ENCODE results near the gene AARS2. TPM values are rescaled to one million over a fixed set of nuclear protein-coding genes. Genes with fewer than 3 reads are reported as not detected.
A peak's percentile ranks its signal among the peaks of the same experiment; 100 is the strongest.

Gene AARS2
- total RNA-seq, 1 donor from 2014 or later = 10.4 TPM

DNA sequence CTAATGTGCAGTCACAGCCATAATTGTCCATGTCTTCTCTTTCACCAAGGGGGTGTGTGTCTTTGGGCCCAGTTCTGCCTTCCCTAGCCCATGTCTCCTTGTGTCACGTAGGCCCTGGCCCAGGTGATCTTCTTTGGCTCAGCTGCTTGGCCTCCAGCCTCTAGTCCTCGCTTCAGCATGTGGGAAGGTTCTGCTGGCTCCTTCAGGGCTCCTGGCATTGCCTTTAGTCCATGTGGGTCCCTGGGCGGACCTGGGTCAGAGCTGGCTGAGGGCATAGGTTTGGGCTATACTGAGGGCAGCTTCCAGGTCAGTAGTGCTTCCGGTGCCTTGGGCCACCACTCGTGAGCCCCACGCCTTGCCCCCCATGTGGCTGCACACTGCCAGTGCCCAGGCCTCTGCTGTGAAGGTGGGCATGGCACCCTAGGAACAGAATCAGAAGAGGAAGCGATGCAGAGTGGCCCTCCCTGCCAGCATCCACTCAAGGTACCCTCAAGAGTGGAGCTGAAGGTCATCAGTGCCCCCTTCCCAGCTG is 12.8 kb downstream of the AARS2 start:
- DNase-seq (ENCODE audit: low read depth) = no peak
- H3K4me3 ChIP-seq (ENCODE audit: low read depth, low read length) = no peak overlapping the region
- TF ChIP-seq, protein P1, sequence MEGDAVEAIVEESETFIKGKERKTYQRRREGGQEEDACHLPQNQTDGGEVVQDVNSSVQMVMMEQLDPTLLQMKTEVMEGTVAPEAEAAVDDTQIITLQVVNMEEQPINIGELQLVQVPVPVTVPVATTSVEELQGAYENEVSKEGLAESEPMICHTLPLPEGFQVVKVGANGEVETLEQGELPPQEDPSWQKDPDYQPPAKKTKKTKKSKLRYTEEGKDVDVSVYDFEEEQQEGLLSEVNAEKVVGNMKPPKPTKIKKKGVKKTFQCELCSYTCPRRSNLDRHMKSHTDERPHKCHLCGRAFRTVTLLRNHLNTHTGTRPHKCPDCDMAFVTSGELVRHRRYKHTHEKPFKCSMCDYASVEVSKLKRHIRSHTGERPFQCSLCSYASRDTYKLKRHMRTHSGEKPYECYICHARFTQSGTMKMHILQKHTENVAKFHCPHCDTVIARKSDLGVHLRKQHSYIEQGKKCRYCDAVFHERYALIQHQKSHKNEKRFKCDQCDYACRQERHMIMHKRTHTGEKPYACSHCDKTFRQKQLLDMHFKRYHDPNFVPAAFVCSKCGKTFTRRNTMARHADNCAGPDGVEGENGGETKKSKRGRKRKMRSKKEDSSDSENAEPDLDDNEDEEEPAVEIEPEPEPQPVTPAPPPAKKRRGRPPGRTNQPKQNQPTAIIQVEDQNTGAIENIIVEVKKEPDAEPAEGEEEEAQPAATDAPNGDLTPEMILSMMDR (conservative IDR thresholded peaks at IDR 0.05; ENCODE audit: low read depth, low read length) = no peak

DNA sequence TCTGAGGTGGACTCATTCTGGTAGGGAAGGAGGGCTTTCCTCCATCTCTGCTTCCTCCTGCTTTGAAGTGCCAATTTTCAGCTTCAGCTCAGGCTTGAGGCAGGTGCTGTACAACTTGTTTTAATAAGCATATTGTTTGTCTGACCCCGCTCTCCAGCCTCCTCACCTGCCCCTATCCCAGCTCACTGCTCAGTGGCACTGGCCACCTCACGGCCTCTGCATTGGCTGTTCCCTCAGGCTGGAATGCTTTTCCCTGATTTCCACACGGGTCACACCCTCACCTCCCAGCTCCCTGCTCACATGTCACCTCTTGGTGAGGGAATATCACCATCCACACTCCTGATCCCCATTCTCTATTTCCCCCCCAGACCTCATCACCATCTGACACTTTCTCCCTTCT is 14.3 kb downstream of the AARS2 start:
- no peak overlapping the region for H3K4me3 ChIP-seq (ENCODE audit: low read depth, low read length)
- TF ChIP-seq, protein P1 (conservative IDR thresholded peaks at IDR 0.05; ENCODE audit: low read depth, low read length) = no peak
- DNase-seq (ENCODE audit: low read depth) = no peak

DNA sequence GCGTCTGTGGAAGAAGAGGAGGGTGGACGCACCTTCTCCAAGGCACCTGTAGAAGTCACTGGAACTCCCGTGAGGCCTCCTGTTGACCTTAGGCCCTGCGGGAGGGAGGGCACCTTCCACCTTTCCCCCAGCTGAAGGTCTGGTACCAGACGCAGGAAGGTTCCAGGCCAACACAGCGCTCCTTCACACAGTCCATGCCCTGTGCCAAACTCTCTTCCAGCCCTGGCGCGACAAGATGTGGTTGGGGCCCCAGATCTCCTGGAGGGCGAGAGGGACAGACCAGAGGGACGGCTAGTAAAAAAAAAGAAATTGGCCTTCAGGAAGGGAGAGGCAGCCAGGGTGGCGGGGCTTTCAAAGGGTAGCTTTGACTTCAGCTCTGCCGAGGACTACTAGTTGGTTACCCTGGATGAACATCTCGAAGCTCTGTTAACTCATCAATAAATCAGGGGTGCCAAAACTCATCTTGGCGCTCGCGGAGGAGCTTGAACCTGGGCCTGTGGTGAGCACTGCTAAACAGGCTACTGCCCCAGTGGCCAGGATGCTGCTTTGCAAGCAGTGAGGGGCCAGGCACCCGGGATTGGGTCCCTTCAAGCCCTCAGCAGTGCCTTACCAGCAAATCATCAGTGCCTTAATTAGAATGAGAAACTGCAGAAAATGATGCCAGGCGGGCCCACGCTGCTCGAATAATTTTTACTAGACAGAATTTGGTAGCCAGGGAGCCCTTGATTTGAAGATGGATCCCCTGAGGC is 14.9 kb downstream of the AARS2 start:
- TF ChIP-seq, protein P1 (conservative IDR thresholded peaks at IDR 0.05; ENCODE audit: low read depth, low read length) = no peak
- DNase-seq (ENCODE audit: low read depth) = no peak
- H3K4me3 ChIP-seq (ENCODE audit: low read depth, low read length) = peak overlapping the region; percentile 45

DNA sequence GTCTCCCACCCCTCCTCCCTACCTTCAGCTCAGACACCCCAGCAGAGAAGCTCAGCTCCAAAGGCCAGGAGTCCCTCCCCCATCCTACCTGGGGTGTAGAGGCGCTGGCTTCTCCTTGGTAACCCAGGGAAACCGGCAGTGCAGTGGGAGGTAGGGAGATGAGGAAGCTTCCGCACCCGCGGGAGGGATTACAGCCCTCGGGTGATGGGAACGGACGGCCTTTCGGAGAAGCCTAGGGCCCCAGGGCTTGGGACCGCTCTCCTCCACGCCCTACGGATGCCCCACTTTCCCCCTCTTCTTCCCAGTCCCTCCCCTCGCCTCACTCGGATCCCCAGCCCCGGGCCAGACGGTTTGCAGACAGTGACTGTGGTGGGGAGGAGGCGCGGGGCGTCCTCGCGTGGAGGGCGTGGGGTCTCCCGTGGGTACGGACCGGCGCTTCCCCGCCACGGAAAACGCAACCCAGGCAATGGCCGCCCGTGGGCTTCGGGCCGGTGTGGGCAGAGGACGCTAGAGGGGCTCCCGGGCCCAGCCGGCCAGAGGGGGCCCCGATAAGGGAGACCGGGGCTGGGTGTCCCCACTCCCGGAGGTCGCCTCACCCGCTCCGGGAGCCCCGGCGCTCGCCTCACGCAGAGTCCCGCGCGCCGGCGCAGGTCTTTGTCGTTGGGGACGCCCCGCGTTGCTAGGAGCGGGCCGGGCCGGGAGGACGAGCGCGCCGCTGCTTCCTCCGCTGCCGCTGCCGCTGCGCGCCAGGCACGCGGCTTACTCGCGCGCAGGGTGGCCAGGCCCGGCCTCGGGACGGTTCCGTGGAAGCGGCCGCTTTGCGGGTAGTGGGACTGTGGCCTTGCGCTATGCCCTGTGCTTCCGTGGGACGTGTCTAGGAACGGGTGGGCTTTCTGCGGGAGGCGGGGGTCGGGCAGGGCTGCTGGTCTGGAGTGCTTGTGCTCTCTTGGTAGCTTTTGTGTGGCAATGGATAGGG is 15.8 kb downstream of the AARS2 start:
- DNase-seq (ENCODE audit: low read depth) = no peak
- TF ChIP-seq, protein P1 (conservative IDR thresholded peaks at IDR 0.05; ENCODE audit: low read depth, low read length) = no peak
- H3K4me3 ChIP-seq (ENCODE audit: low read depth, low read length) = peak overlapping the region; percentile 45

DNA sequence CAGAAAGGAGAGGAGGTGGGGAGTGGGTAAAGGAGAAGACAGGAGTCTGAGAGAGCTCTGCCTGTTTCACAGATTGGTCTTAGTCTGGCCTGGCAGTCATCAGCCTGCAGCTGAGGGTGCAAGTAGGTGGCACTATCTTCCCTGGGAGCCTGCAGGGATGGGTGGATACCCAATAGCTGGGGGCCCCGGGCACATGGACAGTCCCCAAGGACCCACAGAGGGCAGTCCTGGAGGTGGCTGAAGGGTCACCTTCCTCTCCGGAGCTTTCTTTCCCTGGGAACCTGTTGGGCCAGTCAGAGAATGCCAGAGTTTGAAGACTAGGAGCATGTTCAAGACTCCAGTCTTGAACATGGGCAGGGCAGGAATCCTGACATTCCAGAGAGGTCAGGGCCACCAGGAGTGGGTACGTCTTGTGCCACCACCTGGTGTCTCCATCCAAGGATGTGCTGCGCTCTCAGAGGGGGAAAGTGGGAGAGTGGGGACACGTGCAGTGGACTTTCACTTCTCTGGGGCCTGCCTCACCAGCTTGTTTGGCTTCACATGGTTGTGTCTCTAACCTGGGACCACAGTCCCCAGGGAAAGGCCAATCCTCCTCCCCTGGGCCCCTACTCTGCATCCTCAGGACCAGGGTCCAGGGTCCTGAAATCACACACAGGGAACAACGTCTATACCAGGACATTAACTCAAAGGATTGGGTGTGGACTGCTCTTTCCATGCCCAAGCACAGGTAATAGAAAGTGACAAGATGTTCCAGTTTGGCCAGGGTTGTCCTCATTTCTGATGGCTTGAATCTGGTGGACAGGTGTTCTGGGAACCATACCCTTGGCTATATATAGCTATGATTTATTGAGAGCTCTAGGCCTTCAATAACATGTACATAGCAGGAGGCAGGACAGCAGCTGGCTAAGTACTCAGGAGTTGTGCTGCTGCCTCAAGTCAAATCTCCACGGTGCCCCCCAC is 18.0 kb downstream of the AARS2 start:
- no peak for DNase-seq (ENCODE audit: low read depth)
- TF ChIP-seq, protein P1 (conservative IDR thresholded peaks at IDR 0.05; ENCODE audit: low read depth, low read length) = no peak
- no peak overlapping the region for H3K4me3 ChIP-seq (ENCODE audit: low read depth, low read length)
